Activated naive CD4-positive, alpha-beta T cell treated with anti-CD3 and anti-CD28 coated beads, Interleukin-2, amount 50 U/mL, for 72 hours (primary cell): Measurements from ENCODE around the gene SH3BP2. TPM values are rescaled to one million over a fixed set of nuclear protein-coding genes. Genes with fewer than 3 reads are reported as not detected.

Experiments used
- ATAC-seq, 2 donors: fragments of 150-1000 bp; cut with Tn5 transposase; 2 replicates each; pipeline ENCODE4 v1.10.0; 2021; ENCODE audit warnings: mild to moderate bottlenecking in 2 of 2, moderate library complexity in 2 of 2
- DNase-seq, 2 donors: peaks; one replicate each; pipeline ENCODE4 v3.0.0; 2021 to 2022; ENCODE audit warnings: low spot score in 2 of 2
- H3K27ac Mint-ChIP-seq, 2 donors: one replicate each; pipeline ENCODE4 v1.8.0; 2022; ENCODE audit warnings: mild to moderate bottlenecking in 2 of 2, mixed read lengths in 2 of 2
- H3K36me3 Mint-ChIP-seq, 2 donors: one replicate each; pipeline ENCODE4 v1.8.0; 2022; ENCODE audit warnings: mixed read lengths in 2 of 2
- H3K9me3 Mint-ChIP-seq, 2 donors: one replicate each; pipeline ENCODE4 v1.8.0; 2022; ENCODE audit warnings: mixed read lengths in 2 of 2
- total RNA-seq, 2 donors: library from RNA; stranded (reverse); gene quantifications; one replicate each; pipeline ENCODE4 v1.2.3, GENCODE V29; 2022

The SH3BP2 gene
- total RNA-seq, 2 donors from 2014 or later = 56.6 to 77.6 TPM

DNA sequence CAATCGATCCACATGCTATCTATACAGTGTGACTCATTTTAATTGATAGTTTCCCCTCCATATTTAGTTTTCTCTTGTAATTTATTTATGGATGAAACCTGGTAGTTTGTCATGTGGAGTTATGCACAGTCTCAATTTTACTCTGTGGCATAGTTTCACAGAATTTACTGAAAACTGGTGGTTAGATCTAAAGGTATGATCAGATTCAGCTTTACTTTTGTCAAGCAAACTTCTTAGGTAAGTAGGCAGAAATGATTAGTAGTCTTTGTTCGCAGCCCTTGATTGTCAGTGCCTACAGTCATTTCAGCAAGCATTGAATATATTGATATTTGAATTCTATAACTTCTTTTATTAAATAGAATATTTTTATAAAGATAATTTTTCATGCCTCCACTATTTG, 53.3 kb downstream of the SH3BP2 start:
- H3K9me3 Mint-ChIP-seq = peaks cover under 1 to 4% of the 10 kb centered on the region in 2 donors
- peaks cover 8 to 19% of the 10 kb centered on the region in 2 donors for H3K36me3 Mint-ChIP-seq
- DNase-seq (no peak), ATAC-seq (peak; percentile 2 to 53)
- H3K27ac Mint-ChIP-seq = peak overlapping the region; percentile 77 to 91

DNA sequence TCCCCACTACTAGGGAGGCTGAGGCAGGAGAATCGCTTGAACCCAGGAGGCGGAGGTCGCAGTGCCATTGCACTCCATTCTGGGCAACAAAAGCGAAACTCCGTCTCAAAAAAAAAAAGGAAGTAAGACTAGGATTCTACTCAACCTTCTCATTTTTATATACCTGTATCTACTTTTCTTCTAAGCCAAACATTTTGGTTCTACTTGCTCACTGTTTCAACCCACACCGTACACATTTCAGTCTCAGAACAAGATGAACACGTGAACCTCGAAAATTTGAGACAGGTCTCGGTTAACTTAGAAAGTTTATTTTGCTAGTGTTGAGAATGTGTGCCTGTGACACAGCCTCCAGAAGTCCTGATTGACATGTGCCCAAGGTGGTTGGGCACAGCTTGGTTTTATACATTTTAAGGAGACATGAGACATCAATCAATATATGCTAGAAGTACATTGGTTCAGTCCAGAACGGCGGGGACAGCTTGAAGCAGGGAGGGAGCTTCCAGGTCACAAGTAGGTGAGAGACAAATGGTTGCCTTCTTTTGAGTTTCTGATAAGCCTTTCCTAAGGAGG, 54.5 kb downstream of the SH3BP2 start:
- H3K9me3 Mint-ChIP-seq = no peaks in the 10 kb centered on the region
- peaks cover 8 to 18% of the 10 kb centered on the region in 2 donors for H3K36me3 Mint-ChIP-seq
- H3K27ac Mint-ChIP-seq = no peak overlapping the region
- DNase-seq = no peak
- no peak for ATAC-seq

DNA sequence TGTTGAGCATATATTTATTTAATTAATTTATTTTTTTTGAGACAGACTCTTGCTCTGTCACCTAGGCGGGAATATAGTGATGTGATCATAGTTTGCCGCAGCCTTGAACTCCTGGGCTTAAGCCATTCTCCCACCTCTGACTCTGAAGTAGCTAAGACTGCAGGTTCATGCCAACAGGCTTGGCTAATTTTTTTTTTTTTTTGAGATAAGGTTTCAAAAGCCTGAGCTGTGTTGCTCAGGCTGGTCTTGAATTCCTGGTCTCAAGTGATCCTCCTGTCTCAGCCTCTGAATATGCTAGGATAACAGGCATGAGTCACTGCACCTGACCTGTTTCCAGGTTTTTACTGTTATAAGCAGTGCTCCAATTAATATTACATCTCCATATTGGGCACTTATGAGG, 55.6 kb downstream of the SH3BP2 start:
- no peaks in the 10 kb centered on the region for H3K9me3 Mint-ChIP-seq
- H3K36me3 Mint-ChIP-seq = peaks cover 8 to 14% of the 10 kb centered on the region in 2 donors
- no peak overlapping the region for H3K27ac Mint-ChIP-seq
- ATAC-seq = no peak
- no peak for DNase-seq

DNA sequence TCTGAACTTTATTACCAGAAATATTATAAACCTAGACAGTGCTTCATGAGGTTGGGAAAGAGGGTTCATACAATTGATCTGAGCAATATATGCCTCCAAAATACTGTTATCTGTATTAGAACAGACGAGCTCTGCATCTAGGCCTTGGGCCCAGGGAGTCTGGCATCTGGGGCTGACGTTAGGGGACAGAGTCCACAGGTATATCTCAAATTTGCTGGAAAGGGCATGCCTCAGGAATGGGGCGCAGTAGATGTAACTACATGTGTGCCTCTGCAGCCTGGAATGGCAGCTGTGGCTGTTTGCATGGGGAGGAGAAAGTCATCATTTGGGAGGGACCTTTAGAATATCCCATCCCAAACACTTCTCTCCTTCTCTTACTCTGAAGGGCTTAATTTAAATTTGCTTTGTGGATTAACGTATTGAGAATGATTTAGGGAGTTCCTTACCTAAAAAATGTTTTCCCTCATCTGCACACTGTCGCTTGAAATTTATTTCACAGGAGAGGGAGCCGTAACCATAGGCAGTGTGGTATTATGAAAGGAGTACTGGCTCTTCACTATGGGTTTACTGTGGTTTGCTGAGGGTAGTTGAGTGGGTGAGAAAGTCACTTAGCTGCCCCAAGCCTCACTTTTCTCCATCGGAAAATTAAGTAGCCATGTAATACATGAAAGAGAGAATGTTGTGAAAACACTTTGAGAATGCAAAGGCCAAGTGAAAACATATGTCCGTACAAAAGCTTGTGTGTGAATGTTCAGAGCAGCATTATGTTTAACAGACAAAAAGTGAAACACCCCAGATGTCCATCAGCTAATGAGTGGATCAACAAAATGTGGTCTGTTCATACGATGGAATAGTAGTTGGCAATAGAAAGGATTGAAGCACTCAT, 56.6 kb downstream of the SH3BP2 start:
- H3K27ac Mint-ChIP-seq = peak overlapping the region in 1 of 2 donors; percentile 23

DNA sequence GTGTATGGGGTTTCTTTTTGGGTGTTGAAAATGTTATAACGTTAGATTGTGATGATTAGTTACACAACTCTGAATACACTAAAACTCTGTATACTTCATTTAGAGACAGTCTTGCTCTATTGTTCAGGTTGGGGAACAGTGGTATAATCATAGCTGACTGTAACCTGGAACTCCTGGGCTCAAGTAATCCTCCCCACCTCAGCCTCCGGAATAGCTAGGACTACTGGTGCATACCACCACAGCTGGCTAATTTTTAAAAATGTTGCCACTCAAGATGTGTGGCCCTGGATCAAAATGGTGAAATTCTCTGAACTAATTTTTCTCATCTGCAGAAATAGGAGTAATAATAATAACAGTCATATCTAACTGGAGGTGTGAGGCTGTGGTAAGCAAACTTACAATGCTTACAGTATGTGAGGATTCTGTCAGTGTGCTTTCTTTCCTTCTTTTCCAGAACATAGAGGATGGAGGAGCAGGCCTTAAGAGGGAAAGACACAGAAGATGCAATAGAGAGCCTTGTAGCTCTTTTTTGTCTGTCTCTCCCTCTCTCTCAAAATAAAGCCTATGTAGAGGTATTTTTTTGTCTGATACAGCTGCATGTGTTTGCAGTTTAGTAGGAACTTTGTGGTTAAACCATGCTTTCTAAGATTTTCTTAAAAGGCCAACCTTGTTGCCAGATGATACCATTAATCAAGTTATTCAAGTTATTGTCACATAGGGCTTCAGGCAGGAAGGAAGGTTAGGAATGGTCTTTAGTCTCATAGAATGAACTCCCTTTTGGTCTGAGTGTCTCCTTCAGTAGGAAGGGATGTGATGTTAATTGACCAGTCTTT, 58.3 kb downstream of the SH3BP2 start:
- Mint-ChIP-seq H3K27ac (no peak overlapping the region), H3K9me3 (no peaks in the 10 kb centered on the region), H3K36me3 (peaks cover 7 to 20% of the 10 kb centered on the region in 2 donors)
- ATAC-seq (peak in 1 of 2 donors; percentile 24), DNase-seq (no peak)

More for the DNA sequence above, 56.6 kb downstream of the SH3BP2 start:
- Mint-ChIP-seq H3K36me3 (peaks cover 3 to 16% of the 10 kb centered on the region in 2 donors), H3K9me3 (no peaks in the 10 kb centered on the region)
- no peak for DNase-seq
- no peak for ATAC-seq

DNA sequence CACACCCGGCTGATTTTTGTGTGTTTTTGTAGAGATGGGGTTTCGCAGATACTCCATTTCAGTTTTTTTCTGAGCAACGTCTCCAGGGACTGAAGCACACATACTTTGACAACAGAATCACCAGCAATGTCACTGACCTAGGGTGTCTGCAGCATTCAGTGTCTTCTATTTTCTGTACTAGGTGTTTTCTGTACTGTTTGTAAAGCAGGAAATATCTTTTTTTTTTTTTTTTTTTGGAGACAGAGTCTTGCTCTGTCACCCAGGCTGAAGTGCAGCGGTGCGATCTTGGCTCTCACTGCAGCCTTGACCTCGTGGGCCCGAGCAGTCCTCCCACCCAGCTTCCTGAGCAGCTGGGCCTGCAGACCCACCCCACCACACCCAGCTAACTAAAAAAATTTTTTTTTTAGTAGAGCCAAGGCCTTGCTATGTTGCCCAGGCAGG, 59.6 kb downstream of the SH3BP2 start:
- DNase-seq (no peak), ATAC-seq (peak; percentile 25 to 28)

DNA sequence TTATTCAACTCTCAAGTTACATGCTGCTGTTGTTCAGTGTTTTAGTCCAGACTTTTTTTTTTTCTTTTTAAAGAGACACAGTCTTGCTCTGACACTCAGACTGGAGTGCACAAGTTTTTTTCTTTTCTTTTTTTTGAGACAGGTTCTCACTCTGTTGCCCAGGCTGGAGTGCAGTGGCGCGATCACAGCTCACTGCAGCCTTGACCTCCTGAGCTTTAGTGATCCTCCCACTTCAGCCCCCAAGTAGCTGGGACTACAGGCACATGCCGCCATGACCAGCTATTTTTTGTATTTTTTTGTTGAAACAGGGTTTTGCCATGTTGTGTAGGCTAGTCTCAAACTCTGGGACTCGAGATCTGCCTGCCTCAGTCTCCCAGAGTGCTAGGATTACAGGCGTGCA, 62.7 kb downstream of the SH3BP2 start:
- ATAC-seq (no peak), DNase-seq (no peak)
- Mint-ChIP-seq H3K9me3 (no peaks in the 10 kb centered on the region), H3K36me3 (peaks cover 7 to 27% of the 10 kb centered on the region in 2 donors), H3K27ac (no peak overlapping the region)

More for the DNA sequence above, 59.6 kb downstream of the SH3BP2 start:
- Mint-ChIP-seq H3K27ac (peak overlapping the region in 1 of 2 donors; percentile 65), H3K9me3 (no peaks in the 10 kb centered on the region), H3K36me3 (peaks cover 7 to 21% of the 10 kb centered on the region in 2 donors)

DNA sequence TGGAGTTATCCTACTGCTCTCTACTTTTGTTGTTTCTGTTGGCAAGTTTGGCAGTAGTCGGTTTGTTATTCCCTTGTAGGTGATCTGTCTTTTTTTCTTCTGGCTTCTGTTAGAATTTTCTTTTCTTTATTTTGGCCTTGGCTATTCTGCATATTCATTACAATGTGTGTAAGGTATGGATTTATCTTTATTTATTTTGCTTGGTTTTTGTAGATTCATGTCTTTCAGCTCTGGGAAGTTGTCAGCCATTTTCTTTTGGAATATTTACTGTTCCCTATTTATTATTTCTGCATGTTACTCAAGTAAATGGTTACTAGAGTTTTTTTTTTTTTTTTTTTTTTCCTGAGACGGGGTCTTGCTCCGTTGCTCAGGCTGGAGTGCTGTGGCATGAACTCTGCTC, 63.4 kb downstream of the SH3BP2 start:
- ATAC-seq (no peak), DNase-seq (no peak)
- Mint-ChIP-seq H3K9me3 (no peaks in the 10 kb centered on the region), H3K36me3 (peaks cover 7 to 32% of the 10 kb centered on the region in 2 donors), H3K27ac (no peak overlapping the region)

DNA sequence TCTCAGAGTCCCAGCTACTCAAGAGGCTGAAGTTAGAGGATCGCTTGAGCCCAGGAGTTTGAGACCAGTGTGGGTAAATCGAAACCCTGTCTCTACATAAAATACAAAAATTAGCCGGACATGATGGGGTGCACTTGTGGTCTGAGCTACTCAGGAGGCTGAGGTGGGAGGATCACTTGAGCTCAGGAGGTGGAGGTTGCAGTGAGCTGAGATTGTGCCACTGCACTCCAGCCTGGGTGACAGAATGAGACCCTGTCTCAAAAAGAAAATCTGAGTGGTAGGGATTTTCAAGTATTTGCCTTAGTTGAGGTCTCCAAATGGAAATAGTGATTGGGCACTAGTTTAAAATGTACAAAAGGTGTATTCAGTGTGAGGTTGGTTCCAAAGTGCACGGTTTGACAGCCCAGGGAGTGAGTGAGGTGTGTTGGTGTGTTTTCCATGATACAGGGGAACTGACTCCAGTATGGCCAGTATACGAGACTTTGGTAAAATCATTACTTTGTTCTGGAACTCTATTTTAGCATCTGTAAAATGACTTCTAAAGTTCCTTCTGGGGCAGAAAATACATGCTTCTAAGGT, 64.6 kb downstream of the SH3BP2 start:
- ATAC-seq (peak in 1 of 2 donors; percentile 31), DNase-seq (no peak)
- Mint-ChIP-seq H3K27ac (no peak overlapping the region), H3K36me3 (peaks cover 7 to 32% of the 10 kb centered on the region in 2 donors), H3K9me3 (no peaks in the 10 kb centered on the region)

DNA sequence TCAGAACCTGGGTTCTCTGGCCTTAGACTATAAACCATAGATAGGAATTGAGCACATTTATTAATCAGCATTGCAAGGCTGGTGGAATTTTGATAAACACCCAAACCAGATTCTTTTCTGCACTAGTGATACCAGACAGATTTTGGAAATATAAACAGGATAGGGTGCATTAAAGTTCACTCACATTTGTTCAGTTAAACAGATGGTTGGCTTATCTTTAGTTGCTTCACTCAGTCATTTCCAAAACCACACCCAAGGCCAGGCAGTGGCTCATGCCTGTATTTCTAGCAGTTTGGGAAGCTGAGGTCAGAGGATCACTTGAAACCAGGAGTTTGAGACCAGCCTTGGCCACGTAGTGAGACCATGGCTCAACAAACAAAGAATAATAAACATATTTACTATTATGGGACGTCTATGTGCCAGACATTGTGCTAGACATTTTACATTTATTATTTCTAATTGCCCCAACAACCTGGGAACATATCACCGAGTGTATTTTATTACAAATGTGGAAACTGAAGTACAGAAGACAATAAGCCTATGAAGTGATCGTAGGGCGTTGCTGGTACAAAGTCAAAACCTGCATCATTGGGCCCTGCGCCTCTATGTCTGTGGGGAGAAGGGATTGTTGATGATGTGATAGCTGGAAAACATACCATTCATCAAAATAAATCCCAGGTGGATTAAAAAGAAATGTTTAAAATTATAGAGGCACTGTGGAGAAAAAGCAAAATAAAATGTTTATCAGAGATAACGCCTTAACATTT, 65.7 kb downstream of the SH3BP2 start:
- Mint-ChIP-seq H3K9me3 (no peaks in the 10 kb centered on the region), H3K27ac (no peak overlapping the region), H3K36me3 (peaks cover 7 to 32% of the 10 kb centered on the region in 2 donors)
- ATAC-seq (no peak), DNase-seq (no peak)

DNA sequence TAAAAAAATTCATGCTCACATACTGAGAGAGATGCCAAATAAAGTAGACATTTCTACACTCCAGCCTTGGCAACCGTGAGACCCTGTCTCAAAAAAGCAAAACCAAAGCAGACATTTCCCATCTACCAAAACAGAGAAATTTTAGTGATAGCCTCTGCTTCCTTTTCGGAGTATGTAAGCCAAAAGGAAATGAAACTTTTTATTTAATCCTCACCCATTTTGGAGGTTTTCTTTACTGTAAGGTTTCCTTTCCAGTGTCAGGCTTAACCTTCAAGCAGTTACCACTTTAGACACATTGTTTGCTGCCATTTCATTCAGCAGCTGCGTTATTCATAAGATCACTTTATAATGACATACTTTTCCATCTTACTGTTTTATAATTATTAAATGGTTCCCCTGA, 66.6 kb downstream of the SH3BP2 start:
- peak overlapping the region in 1 of 2 donors; percentile 74 for H3K27ac Mint-ChIP-seq
- no peaks in the 10 kb centered on the region for H3K9me3 Mint-ChIP-seq
- no peak for DNase-seq
- ATAC-seq = peak in 1 of 2 donors; percentile 64
- H3K36me3 Mint-ChIP-seq = peaks cover 6 to 27% of the 10 kb centered on the region in 2 donors

DNA sequence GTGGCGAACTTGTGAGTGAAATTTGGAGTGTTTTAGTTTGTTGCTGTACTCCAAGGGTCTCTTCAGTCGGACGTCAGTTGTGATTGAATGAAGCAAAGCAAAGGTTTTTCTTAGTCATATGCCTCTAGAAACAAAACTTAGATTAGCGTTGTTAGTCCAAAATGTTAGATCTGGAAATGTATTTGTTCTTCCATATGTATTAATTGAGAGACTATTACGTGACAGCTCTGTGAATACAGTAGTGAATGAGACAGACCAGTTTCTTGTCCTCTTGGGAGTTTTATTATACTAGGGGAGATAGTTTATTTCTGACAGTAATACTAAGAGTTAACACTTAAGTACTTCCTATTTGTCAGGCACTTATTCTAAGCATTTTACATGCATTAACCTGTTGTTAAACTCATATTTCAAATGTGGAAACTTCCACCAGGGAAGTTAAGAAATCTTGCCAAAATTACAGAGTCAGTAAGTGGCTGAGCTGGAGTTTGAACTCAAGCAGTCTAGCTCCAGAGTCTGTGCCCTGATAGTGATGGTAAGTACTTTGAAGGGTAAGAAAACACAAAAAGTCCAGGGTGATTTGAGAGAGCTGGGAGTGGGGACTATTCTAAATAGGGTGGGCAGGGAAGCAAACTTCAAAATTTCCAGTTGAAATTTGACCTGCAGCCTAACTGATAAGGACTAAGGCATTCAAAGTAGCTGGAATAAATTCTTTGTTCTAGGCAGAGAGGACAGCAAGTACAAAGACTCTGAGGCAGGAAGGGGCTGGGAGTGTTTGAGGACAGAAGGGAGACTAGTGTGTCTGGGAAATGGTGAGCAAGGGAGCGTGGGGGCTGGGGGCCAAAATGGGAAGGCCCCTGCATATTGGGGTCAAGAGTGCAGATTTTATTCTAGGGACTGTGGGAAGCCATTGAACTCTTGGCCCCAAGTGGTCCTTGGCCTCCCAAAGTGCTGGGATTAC, 67.8 kb downstream of the SH3BP2 start:
- DNase-seq = no peak
- Mint-ChIP-seq H3K36me3 (peaks cover 0 to 22% of the 10 kb centered on the region in 2 donors), H3K27ac (peak overlapping the region in 1 of 2 donors; percentile 74), H3K9me3 (no peaks in the 10 kb centered on the region)
- ATAC-seq = no peak

DNA sequence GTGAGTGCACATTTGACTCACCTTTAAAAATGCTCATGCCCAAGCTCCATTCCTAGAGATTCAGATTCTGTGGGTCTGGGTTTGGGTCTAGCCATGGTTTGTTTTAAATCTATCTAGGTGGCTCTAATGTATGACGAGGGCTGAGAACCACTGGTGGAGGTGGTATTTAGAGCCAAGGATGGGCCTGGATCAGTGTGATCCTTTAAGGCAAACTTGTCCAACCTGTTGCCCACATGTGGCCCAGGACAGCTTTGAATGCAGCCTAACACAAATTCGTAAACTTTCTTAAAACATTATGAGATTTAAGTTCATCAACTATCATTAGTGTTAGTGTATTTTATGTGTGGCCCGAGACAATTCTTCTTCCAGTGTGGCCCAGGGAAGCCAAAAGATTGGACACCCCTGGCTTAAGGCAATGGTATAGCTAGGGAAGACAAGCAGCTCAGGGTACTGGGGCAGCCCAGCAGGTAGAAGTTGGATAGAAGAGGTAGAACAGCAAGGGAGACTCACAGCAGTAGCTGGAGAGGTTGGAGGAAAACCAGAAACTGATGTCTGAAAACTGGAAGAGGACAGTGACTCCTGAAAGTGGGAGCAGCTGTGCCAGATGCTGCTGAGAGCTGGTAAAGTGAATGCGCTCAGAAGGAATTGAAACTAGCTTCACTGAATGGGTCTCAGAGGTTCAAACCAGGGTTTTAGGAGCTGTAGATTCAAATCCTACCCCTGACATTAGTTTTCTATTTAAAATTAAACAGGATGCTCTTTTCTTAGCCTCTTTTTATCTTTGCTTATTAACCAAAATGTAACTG, 68.9 kb downstream of the SH3BP2 start:
- ATAC-seq = no peak
- peaks cover 0 to 14% of the 10 kb centered on the region in 2 donors for H3K36me3 Mint-ChIP-seq
- peak overlapping the region in 1 of 2 donors; percentile 57 for H3K27ac Mint-ChIP-seq
- H3K9me3 Mint-ChIP-seq = no peaks in the 10 kb centered on the region
- no peak for DNase-seq

DNA sequence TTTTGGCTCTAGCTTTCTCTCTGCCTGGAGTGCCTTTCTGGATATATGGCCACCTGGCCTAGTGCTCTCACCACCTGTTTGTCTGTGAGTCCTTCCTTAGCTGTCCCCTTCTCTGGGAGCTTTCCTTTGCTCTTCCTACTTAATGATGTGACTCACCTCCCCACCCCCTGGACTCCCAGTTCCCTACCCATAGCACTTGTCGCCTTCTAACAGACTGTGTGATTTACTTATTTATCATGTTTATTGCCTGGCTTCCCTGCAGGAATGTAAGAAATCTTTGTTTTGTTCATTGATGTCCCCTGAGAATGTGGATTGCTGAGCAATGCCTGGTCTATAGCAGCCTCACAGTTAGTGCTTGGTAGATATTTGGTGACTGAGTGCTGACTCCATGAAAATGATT, 69.6 kb downstream of the SH3BP2 start:
- no peak for ATAC-seq
- peaks cover 0 to 14% of the 10 kb centered on the region in 2 donors for H3K36me3 Mint-ChIP-seq

More for the DNA sequence above, 69.6 kb downstream of the SH3BP2 start:
- Mint-ChIP-seq H3K9me3 (no peaks in the 10 kb centered on the region), H3K27ac (peak overlapping the region in 1 of 2 donors; percentile 57)
- no peak for DNase-seq
